ENCODE measurements around the gene SLC39A11. TPM values are rescaled to one million over a fixed set of nuclear protein-coding genes. Genes with fewer than 3 reads are reported as not detected.

The SLC39A11 gene
- total RNA-seq, 1 donor from 2014 or later, result 16.3 TPM

- H3K4me3 Mint-ChIP-seq (ENCODE audit: unreplicated experiment), result no peak overlapping the region
- no peaks in the 10 kb centered on the region for H3K36me3 Mint-ChIP-seq (ENCODE audit: unreplicated experiment)
- H3K4me1 Mint-ChIP-seq (ENCODE audit: low read depth, unreplicated experiment), result peaks cover 19% of the 10 kb centered on the region
- no peak for DNase-seq
- H3K27ac Mint-ChIP-seq (ENCODE audit: unreplicated experiment), result no peak overlapping the region
- TF ChIP-seq CTCF (IDR thresholded peaks at IDR 0.05; ENCODE audit: partially characterized antibody, unreplicated experiment), result no peak
- H3K9me3 Mint-ChIP-seq (ENCODE audit: unreplicated experiment), result peaks cover 4% of the 10 kb centered on the region
- H3K27me3 Mint-ChIP-seq (ENCODE audit: unreplicated experiment), result no peaks in the 10 kb centered on the region
Observed at GRCh38 chr17:72955391-72956140, 136.9 kb downstream of the SLC39A11 start.

- Mint-ChIP-seq H3K4me1 (ENCODE audit: low read depth, unreplicated experiment) (peaks cover 27% of the 10 kb centered on the region), H3K27me3 (ENCODE audit: unreplicated experiment) (no peaks in the 10 kb centered on the region), H3K9me3 (ENCODE audit: unreplicated experiment) (peaks cover 4% of the 10 kb centered on the region), H3K36me3 (ENCODE audit: unreplicated experiment) (no peaks in the 10 kb centered on the region), H3K4me3 (ENCODE audit: unreplicated experiment) (no peak overlapping the region), H3K27ac (ENCODE audit: unreplicated experiment) (no peak overlapping the region)
- no peak for TF ChIP-seq CTCF (IDR thresholded peaks at IDR 0.05; ENCODE audit: partially characterized antibody, unreplicated experiment)
- no peak for DNase-seq
Observed at GRCh38 chr17:72954579-72954978, 137.9 kb downstream of the SLC39A11 start.

GRCh38 chr17:72953621-72954020, 138.9 kb downstream of the SLC39A11 start:
- H3K36me3 Mint-ChIP-seq (ENCODE audit: unreplicated experiment), result no peaks in the 10 kb centered on the region
- peaks cover 29% of the 10 kb centered on the region for H3K4me1 Mint-ChIP-seq (ENCODE audit: low read depth, unreplicated experiment)
- no peak for TF ChIP-seq CTCF (IDR thresholded peaks at IDR 0.05; ENCODE audit: partially characterized antibody, unreplicated experiment)
- no peak overlapping the region for H3K27ac Mint-ChIP-seq (ENCODE audit: unreplicated experiment)
- peaks cover 4% of the 10 kb centered on the region for H3K9me3 Mint-ChIP-seq (ENCODE audit: unreplicated experiment)
- DNase-seq, result no peak
- no peak overlapping the region for H3K4me3 Mint-ChIP-seq (ENCODE audit: unreplicated experiment)
- H3K27me3 Mint-ChIP-seq (ENCODE audit: unreplicated experiment), result no peaks in the 10 kb centered on the region

- DNase-seq, result no peak
- Mint-ChIP-seq H3K9me3 (ENCODE audit: unreplicated experiment) (peaks cover 7% of the 10 kb centered on the region), H3K4me3 (ENCODE audit: unreplicated experiment) (no peak overlapping the region), H3K27ac (ENCODE audit: unreplicated experiment) (no peak overlapping the region), H3K4me1 (ENCODE audit: low read depth, unreplicated experiment) (peaks cover 29% of the 10 kb centered on the region), H3K27me3 (ENCODE audit: unreplicated experiment) (peaks cover 3% of the 10 kb centered on the region), H3K36me3 (ENCODE audit: unreplicated experiment) (no peaks in the 10 kb centered on the region)
- TF ChIP-seq CTCF (IDR thresholded peaks at IDR 0.05; ENCODE audit: partially characterized antibody, unreplicated experiment), result no peak
Observed at GRCh38 chr17:72952641-72953315, 139.7 kb downstream of the SLC39A11 start.

GRCh38 chr17:72952220-72952619, 140.3 kb downstream of the SLC39A11 start:
- TF ChIP-seq CTCF (IDR thresholded peaks at IDR 0.05; ENCODE audit: partially characterized antibody, unreplicated experiment), result no peak
- no peak for DNase-seq
- peaks cover 7% of the 10 kb centered on the region for H3K9me3 Mint-ChIP-seq (ENCODE audit: unreplicated experiment)
- H3K4me1 Mint-ChIP-seq (ENCODE audit: low read depth, unreplicated experiment), result peaks cover 30% of the 10 kb centered on the region
- no peak overlapping the region for H3K4me3 Mint-ChIP-seq (ENCODE audit: unreplicated experiment)
- no peaks in the 10 kb centered on the region for H3K36me3 Mint-ChIP-seq (ENCODE audit: unreplicated experiment)
- no peak overlapping the region for H3K27ac Mint-ChIP-seq (ENCODE audit: unreplicated experiment)
- peaks cover 3% of the 10 kb centered on the region for H3K27me3 Mint-ChIP-seq (ENCODE audit: unreplicated experiment)
